Stimulated activated CD8-positive, alpha-beta memory T cell treated with anti-CD3 and anti-CD28 coated beads, Interleukin-7, amount 100 ng/mL, for 4 hours (primary cell): Measurements from ENCODE around the gene HOXA10.

Source experiments
- DNase-seq, 2 donors: peaks; one replicate each; pipeline ENCODE4 v3.0.0-alpha.2; 2020; ENCODE audit warnings: low read depth in 2 of 2

HOXA10 gene

DNA sequence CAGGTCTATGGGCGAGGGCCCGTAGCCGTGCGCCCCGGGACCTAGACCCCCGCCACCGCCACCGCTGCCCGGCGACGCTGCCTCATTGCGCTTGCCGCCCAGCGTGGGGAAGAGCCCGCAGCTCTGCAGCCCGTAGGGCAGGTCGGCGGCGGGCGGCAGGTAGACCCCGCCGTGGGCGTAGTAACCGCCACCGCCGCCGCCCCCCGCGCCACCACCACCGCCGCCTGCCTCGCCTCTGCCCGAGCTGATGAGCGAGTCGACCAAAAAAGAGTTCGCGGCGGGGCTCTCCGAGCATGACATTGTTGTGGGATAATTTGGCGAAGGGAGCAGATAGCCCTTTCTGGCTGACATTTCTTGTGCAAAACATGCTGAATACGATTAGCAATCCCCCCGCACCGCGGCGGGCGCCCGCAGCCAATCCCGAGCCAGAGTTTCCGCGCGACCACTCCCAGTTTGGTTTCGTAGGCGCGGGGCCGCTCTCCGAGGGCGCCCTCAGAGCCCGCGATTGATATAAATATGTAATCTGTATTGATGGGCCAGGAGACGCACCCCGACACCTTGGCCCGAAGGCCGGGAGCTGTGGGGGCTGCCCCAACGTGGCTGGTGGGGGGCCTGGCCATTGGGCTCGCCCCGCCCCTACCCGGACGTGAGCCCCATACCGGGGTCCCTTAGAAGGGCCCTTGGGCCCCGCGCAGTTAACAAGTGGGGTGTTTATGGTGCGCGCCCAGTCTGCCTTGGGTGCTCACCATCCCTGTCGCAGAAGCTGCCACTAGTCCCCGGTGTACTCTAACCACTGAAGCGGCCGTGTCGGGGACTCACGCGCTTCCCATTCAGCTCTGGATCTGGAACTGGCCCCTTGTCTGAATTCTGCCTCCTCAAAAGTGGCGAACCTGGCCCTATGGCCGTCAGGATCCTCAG lies at the start of gene HOXA10:
Gene HOXA10, minus strand, starts transcription at position 365 of the 918 bp plus-strand sequence. Its CDS starts 14 bp downstream, at position 351.
- DNase-seq: no peak

DNA sequence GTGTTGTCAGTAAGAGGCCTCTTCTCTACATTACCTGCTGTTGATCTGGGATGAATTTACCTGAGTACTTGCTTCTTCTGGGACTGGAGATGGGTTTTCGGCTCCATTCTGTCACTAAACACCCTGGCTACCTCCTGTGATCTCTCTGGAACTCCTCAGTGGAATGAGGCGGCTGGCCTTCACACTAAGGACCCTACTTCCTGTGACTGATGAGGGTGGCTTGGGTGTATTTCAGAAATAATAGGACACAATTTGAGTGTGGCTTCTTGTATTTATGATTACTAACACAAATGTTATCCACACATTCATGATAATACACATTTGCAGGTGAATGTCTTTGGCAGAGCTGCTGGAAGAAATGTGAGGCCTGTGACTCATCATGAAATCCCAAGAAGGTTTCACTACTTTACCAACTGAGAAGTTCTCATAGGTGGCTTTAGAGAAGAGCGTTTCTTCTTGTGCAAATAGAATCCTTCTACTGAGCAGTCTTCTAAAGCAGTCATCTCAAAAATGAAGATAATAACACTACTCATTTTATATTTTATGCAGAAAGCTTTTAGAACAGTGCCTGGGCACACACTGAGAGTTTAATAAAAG lies 47.2 kb upstream of the HOXA10 start:
- no peak for DNase-seq

DNA sequence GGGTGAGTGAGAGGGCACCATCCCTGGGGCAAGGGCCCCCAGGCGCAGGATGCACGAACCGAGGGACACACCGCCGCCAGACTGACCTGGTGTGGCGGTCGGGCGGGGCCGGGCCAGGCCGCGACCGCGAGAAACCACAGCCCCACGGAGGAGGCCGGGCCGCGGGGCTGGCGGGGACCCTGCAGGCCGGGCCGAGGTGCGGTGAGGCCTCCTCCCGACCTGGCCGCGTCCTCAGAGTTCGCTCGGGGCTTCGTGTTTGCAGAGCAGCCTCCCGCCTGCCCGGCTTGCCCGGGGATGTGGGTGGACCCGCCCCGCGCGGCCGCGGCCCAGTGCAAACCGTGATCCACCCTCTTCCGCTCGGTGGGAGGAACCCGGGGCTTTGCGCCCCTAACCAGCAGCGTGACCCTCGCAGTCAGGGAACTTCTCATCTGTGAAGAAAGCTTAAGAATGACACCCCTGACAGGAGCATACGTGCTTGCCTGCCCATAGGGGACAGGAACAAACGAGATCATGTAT lies 46.4 kb upstream of the HOXA10 start:
- DNase-seq: no peak

- DNase-seq: no peak
These were observed 45.7 kb upstream of the HOXA10 start for GRCh38 chr7:27219821-27220220.

DNA sequence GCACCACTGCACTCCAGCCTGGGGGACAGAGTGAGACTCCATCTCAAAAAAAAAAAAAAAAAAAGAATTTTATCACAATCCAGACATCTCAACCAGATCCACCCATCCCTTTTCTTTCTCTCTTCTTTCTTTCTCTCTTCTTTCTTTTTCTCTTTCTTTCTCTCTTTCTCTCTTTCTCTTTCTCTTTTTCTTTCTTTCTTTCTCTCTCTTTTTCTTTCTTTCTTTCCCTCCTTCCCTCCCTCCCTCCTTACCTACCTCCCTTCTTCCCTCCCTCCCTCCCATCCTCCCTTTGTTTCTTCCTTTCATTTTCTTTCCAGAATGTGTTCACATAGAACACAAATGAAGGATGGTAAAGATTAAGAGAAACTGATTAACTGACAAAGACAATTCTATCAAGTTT lies 43.8 kb upstream of the HOXA10 start:
- no peak for DNase-seq

- DNase-seq: no peak
These were observed 41.2 kb upstream of the HOXA10 start for GRCh38 chr7:27215356-27215755.

DNA sequence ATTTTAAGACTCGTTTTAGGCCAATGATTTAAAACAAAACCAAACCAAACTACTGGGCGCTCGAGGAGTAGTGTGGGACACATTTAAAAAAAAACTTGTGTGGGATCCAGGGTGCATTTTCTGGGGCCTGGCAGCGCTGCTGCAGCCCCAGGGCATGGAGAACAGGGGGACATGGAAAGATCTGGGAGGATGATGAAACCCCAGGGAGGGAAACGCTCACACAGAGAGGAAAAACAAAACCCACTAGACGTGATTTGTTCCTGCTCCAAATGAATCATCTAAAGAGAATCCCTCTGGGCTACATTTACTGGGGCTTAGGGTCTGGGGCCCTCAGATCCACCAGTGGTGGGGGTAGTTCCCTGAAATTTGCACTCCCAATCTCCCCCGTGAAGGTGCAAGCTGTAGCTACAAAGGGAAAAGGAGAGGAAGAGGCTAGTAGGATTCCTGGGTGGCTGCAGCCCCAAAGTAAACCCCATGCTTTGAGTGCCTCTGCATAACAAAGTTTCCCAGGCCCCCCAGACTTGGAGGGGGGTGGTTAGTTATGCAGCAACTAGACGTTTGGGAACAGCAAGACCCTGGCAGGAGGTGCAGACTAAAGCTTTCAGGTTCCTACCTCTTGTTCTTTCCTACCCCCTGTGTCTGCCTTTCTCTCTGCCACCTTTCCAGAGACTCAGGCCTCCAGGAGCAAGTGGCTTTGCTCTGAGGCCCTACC lies 40.3 kb upstream of the HOXA10 start:
- DNase-seq: no peak

DNA sequence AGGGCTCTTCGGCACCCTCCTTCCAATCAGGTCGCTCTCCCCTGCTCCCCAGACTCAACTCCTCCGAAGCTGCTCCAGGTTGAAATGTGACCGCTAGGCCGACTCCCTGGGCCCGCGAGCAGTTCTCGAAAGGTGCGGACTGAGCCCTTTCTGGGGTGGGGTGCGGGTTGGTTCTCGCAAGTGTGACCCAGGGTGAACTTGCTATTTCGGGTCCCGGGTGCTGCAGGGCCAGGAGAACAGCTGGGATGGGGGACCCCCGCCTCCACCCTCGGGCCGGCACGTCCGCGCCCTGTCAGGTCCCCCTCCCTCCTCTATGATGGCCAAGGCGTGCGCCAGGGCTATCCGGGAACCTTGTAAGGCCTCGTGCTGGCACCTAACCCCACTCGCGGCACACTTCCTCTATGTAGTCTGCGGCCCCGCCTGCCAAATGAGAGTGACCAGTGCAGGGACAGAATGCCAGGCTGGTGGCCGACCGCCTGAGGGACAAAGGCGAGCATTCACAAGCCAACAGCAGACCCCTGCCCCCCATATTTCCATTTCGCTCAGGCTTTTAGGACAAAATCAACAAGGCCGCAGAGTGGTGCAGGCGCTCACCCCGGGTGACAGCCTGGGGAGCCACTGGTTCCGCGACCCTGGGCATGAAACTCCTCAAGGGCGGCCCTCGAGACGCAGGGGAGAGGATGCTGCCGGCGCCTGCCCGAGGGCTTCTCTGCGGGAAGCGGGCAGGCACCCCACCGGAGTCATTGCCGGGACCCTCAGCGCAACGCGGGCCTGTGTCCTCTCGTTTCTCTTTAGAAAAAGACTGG lies 39.5 kb upstream of the HOXA10 start:
- DNase-seq: no peak

DNA sequence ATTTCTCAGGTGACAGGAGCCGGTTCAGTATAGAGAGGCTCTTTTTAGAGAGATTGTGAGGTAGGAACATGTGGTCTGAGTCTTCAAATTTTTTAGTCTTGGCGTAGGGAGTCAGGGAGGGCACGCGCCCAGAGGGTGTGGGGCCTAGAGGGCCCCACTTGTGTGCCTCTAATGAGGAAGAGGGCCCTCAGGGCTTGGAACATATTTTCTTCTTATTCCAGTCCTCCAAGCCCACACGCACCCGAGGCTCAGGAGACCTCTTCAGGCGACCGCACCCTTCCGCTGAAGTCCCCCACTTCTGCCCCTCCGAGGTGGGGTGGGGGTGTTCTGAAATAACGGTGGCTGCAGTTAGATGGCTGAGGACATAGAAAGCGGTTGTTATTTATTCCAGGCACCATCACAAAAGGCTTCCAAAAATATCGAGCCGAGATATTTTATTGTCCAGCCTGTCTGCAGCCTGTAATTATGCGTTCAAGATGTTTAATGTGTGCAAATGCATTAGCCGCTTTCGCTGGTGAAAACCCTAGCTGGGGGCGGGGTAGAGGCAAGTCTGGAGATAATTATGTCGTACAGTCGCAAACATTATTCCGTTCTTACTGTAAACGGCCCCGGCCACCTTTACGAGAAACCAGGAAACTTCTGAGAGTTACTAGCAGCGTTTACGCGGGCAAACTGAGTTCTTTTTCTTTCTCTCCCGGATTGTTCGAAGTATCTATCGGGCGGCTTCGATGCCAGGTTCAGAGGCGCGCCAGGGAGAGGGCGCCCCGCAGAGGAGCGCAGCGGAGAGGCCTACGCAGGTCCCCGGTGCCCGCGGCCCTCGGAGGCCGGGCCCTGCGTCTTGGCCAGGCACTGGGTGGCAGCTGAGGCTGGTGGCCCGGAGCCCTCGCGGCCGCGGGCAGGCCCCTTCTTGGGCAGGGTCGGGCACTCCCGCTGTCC lies 38.6 kb upstream of the HOXA10 start:
- no peak for DNase-seq

DNA sequence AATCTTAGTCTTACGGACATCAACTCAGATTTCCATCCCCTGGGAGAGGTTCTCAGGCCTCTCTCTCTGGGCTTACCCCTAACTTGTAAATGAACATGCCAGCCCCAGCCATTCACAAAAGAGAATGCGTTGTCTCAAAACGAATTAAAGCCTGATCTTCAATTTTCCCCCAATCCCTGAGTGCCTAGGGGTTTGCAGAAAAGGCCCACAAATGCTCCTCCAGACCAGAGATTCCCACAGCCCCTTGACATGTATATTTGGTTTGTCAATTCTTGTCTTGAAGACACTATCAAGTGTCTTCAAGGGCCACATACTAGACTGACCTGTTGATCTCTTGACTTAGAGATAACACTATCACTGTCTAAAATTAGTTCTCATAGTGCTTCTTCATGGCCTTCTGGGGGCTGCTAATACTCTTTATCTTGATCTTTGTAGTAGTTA lies 37.7 kb upstream of the HOXA10 start:
- no peak for DNase-seq

DNA sequence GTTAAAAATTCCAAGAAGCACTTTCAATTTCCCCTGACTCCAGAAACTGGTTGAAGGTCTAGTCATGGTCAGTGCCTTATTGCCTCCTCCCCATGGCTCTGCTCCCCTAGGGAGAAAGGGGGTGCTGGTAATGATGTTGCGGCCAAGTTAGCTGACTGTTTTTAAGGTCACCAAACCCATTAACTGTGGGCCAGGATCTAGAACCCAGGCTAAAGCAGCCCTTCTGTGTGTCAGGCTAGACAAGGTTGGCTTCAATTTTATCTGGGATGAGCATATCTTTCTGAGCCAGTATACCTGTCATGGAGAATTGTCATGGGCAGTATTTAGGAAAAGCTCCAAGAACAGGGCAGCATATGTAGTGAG lies 36.9 kb upstream of the HOXA10 start:
- DNase-seq: no peak

DNA sequence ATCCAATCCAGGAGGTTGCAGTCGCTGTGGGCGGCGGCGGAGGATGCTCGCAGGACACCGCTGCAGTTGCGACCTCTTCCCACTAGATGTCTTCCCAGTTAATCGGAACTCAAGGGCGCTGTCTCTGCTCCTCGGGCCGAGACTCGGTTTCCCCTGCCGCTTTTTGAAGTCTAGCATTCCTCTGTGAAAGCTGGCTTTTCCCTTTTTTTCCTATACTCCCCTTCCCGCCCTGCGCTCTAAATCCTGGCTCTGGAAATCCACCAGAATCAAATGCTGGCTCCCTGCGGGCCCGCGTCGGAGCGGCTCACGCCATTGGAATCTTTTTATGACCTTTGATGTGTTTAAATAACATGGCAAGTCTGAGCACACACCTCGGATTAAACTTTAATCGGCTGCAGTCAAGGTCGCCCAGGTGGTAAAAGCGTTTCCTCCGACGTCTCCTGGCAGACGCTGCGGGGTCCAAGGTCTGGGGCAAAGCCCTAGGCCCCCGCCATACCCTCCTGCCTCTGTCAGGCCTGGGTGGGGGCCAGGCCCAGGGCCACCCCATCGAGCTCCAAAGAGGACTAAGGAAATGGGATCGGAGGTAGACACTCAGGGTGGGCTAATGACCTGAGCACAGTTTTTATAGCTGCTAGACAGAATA lies 36.4 kb upstream of the HOXA10 start:
- no peak for DNase-seq

GRCh38 chr7:27209933-27210440 lies 35.9 kb upstream of the HOXA10 start:
- no peak for DNase-seq

- DNase-seq: no peak
These were observed 34.9 kb upstream of the HOXA10 start for GRCh38 chr7:27208998-27209397.

- no peak for DNase-seq
These were observed 33.3 kb upstream of the HOXA10 start for GRCh38 chr7:27207348-27207985.

- DNase-seq: no peak
These were observed 31.5 kb upstream of the HOXA10 start for GRCh38 chr7:27205325-27206280.

DNA sequence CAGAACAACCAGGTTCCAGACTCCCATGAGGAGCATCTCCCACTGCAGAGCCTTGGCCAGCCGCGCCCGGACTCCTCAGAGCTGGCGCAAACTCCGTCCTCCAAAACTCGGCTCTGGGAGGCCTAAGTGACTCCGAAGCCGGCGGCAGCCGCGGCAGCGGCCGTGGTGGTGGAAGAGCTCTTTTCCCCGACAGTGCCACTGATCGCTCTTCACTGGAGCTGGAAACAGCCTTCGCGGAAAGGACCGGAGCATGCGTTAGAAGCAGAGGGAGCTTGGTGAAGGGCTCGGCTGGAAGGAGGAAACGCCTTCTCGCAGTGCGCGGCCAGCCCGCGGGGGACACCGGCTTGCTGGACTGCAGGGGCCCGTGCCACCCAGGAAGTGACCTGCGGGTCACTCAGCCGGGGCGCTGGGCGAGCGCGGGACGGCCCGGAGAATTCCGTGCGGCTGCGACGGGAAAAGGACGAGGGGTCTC lies 30.8 kb upstream of the HOXA10 start:
- no peak for DNase-seq
